HG03565 (cell line): ENCODE data around the gene MCRS1.

Experiments
- ATAC-seq: cut with Tn5 transposase; IDR thresholded peaks from one replicate; pipeline ENCODE4 v1.9.1; 2021; ENCODE audit warnings: mild to moderate bottlenecking, moderate library complexity; ENCODE audit not compliant: unreplicated experiment

Gene MCRS1

GRCh38 chr12:49583366-49584094, 15.6 kb upstream of the MCRS1 start:
- ATAC-seq: no peak

- ATAC-seq: no peak
Measured at GRCh38 chr12:49582850-49583249, 14.9 kb upstream of the MCRS1 start.

GRCh38 chr12:49582201-49582600, 14.3 kb upstream of the MCRS1 start:
- no peak for ATAC-seq

GRCh38 chr12:49580572-49581535, 12.9 kb upstream of the MCRS1 start:
- ATAC-seq: no peak

- no peak for ATAC-seq
Measured at GRCh38 chr12:49578471-49579112, 10.7 kb upstream of the MCRS1 start.

GRCh38 chr12:49577589-49578315, 9.8 kb upstream of the MCRS1 start:
- ATAC-seq: no peak

GRCh38 chr12:49568442-49569162, 660 bp upstream of the MCRS1 start:
- ATAC-seq: peak; percentile 1

GRCh38 chr12:49567302-49567610, 686 bp downstream of the MCRS1 start:
- ATAC-seq: no peak

- ATAC-seq: no peak
Measured at GRCh38 chr12:49566361-49566760, 1.6 kb downstream of the MCRS1 start.

GRCh38 chr12:49565406-49566265, 2.3 kb downstream of the MCRS1 start:
- no peak for ATAC-seq

- ATAC-seq: no peak
Measured at GRCh38 chr12:49564686-49565405, 3.1 kb downstream of the MCRS1 start.

GRCh38 chr12:49563951-49564685, 3.8 kb downstream of the MCRS1 start:
- no peak for ATAC-seq

- ATAC-seq: no peak
Measured at GRCh38 chr12:49562831-49563230, 5.1 kb downstream of the MCRS1 start.

GRCh38 chr12:49562233-49562632, 5.7 kb downstream of the MCRS1 start:
- ATAC-seq: no peak

GRCh38 chr12:49560695-49561094, 7.2 kb downstream of the MCRS1 start:
- no peak for ATAC-seq

GRCh38 chr12:49559011-49559675, 8.8 kb downstream of the MCRS1 start:
- no peak for ATAC-seq

GRCh38 chr12:49558526-49558925, 9.4 kb downstream of the MCRS1 start:
- no peak for ATAC-seq

GRCh38 chr12:49557917-49558215, 10.1 kb downstream of the MCRS1 start:
- no peak for ATAC-seq
